Pancreas (tissue), 10 donors: ENCODE results near the gene DGUOK. TPM values are rescaled to one million over a fixed set of nuclear protein-coding genes. Genes with fewer than 3 reads are reported as not detected.
A peak's percentile ranks its signal among the peaks of the same experiment; 100 is the strongest.
"Not testable (repeated sequence)": the region's sequence is repeated elsewhere in the genome, so short reads cannot be mapped to it uniquely, and the experiment has no call there.

ENCODE experiments used
- ATAC-seq, 4 donors: fragments of 200-7000 bp; cut with Tn5 transposase; one replicate each; pipeline versions ENCODE4 v1.8.0 to v1.9.1; 2020; ENCODE audit warnings: mild to moderate bottlenecking in 4 of 4, moderate library complexity in 4 of 4
- DNase-seq, 6 donors: peaks; one replicate each; pipeline ENCODE4 v3.0.0-alpha.2; 2020
- FAIRE-seq: peaks from 2 replicates; lab custom pipeline; 2012; peaks lifted over from hg19 to GRCh38; lab: Jason Lieb, UNC
- H3K27ac ChIP-seq, 4 donors: fragments of 200-600 bp; sonication (generic); 1 replicate in 3 of 4; 2 replicates in 1 of 4; pipeline versions ENCODE4 v1.5.0 to v1.8.0; 2020
- H3K27me3 ChIP-seq, 4 donors: fragments of 200-600 bp; one replicate each; pipeline ENCODE4 v1.8.0; 2021
- H3K36me3 ChIP-seq, 3 donors: fragments of 200-600 bp; sonication (generic) in 1 of 3; one replicate each; pipeline versions ENCODE4 v1.5.0 to v1.8.0; 2020 to 2021
- H3K4me1 ChIP-seq, 3 donors: fragments of 200-600 bp; one replicate each; pipeline ENCODE4 v1.8.0; 2021
- H3K4me3 ChIP-seq, 4 donors: fragments of 200-600 bp; sonication (generic) in 2 of 4; one replicate each; pipeline versions ENCODE4 v1.5.0 to v1.8.0; 2020 to 2021
- H3K9me3 ChIP-seq, 4 donors: fragments of 200-600 bp; one replicate each; pipeline ENCODE4 v1.8.0; 2021
- CTCF ChIP-seq, 4 donors: fragments of 200-600 bp; sonication (generic) in 3 of 4; IDR thresholded peaks; one replicate each; pipeline versions ENCODE4 v1.5.0 to v1.8.0; 2021; ENCODE audit warnings: antibody characterized with exemption in 4 of 4
- WGBS, 2 donors: extraction: QIAGEN DNeasy Blood & Tissue Kit; methylation state at CpG; one replicate each; pipeline ENCODE4 v1.1.7; 2013; 5-methylcytosine and 5-hydroxymethylcytosine counted together
- intact Hi-C, 3 donors: fragments of 100-400 bp; cut with DNase I; formaldehyde crosslinking; loops; one replicate each; pipeline versions ENCODE4 v1.11.1 to v1.14.2; 2022
- polyA plus RNA-seq, 2 donors: library from polyadenylated mRNA; stranded (reverse); fragments of 200-250 nt; gene quantifications; one replicate each; pipeline ENCODE4 v1.2.3, GENCODE V29; 2013
- total RNA-seq, 6 donors: library from RNA; stranded (reverse); fragmentation: NEBNext Ultra II Directional in 4 of 6; extraction: Animal tissue kit (Norgen Biotek cat#: 25700) in 4 of 6; gene quantifications; one replicate each; pipeline versions ENCODE4 v1.2.1 to v1.2.4, GENCODE V29; 2021 to 2023
- donor health status: healthy with polysubstance abuse.
- donor health status: DM: no; HTN: no; CAD: no; lungs with moderate emphysema.
- donor health status: DM: no; HTN: no; CAD: no.
- donor health status: control.
- donor health status: control.
- donor health status: Bipolar disorder and iron deficiency.
- donor health status: DM: yes; HTN: yes; CAD: no.
- donor health status: DM: no; HTN: no; CAD: no.
- donor health status: DM: no; HTN: no; CAD: no.
- donor health status: DM: yes; HTN: yes; CAD: no.

The DGUOK gene
- total RNA-seq (10 to 100 TPM; 13.1 to 19.3 (median 15.2) TPM), polyA plus RNA-seq (10 to 100 TPM; 30.6 to 47.0 TPM)

- DNase-seq (peak; percentile 89 to 98 (median 96)), FAIRE-seq (peak; percentile 97), ATAC-seq (peak; percentile 100)
- TF ChIP-seq CTCF (IDR thresholded peaks at IDR 0.05) = no peak
- intact Hi-C loops = no loop called here
- H3K4me3 ChIP-seq = peak within 1 kb of the TSS; percentile 32 to 88 (median 78)
- H3K36me3 ChIP-seq = no peaks in the 10 kb centered on the region
- peaks cover 17 to 24% (median 18%) of the 10 kb centered on the region in 3 donors for H3K4me1 ChIP-seq
- H3K27me3 ChIP-seq = no peaks in the 10 kb centered on the region
- WGBS, 2 donors = 0 to 3% methylated on average over 50 of the region's 50 CpGs
- no peaks in the 10 kb centered on the region for H3K9me3 ChIP-seq
- peak within 1 kb of the TSS; percentile 87 to 98 (median 96) for H3K27ac ChIP-seq
Measured at GRCh38 chr2:73926493-73927327, at the start of gene DGUOK. Gene DGUOK, plus strand, starts transcription at chr2:73926880. Its CDS starts 31 bp downstream, at chr2:73926911.

GRCh38 chr2:73877071-73877802, 49.4 kb upstream of the DGUOK start:
- ATAC-seq (peak in 2 of 4 donors; percentile 30 to 57), FAIRE-seq (no peak), DNase-seq (no peak)
- H3K27me3 ChIP-seq = no peaks in the 10 kb centered on the region
- no peak overlapping the region for H3K4me3 ChIP-seq
- 35 to 54% methylated on average over 9 of the region's 9 CpGs for WGBS, 2 donors
- no peak for TF ChIP-seq CTCF (IDR thresholded peaks at IDR 0.05)
- intact Hi-C loops = no loop called here
- no peaks in the 10 kb centered on the region for H3K4me1 ChIP-seq
- H3K36me3 ChIP-seq = no peaks in the 10 kb centered on the region
- H3K9me3 ChIP-seq = no peaks in the 10 kb centered on the region
- H3K27ac ChIP-seq = no peak overlapping the region

DNA sequence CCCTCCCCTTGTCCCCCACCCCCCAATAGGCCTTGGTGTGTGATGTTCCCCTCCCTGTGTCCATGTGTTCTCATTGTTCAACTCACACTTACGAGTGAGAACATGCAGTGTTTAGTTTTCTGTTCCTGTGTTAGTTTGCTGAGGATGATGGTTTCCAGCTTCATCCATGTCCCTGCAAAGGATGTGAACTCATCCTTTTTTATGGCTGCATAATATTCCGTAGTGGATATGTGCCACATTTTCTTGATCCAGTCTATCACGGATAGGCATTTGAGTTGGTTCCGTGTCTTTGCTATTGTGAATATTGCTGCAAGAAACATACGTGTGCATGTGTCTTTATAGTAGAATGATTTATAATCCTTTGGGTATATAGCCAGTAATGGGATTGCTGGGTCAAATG, 48.7 kb upstream of the DGUOK start:
- H3K4me3 ChIP-seq, H3K9me3 ChIP-seq, DNase-seq, H3K27me3 ChIP-seq, FAIRE-seq, intact Hi-C loops, H3K27ac ChIP-seq, H3K4me1 ChIP-seq, H3K36me3 ChIP-seq, ATAC-seq: not testable (repeated sequence)
- WGBS, 2 donors = 80 to 85% methylated on average over 5 of the region's 5 CpGs

DNA sequence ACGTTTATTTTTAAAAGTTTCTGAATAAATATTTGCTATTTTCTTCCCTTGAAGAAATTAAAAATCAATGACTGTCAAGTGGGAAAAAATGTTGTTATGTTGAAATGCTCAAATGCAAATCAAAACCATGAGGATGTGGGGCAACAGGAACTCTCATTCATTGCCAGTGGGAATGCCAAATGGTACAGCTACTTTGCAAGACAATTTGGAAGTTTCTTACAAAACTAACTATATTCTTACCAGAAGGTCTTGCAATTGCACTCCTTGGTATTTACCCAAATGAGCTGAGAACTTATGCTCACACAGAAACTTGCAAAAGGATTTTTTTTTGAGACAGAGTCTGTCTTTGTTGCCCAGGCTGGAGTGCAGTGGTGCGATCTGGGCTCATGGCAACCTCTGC, 41.3 kb upstream of the DGUOK start:
- Histone ChIP-seq H3K36me3 (no peaks in the 10 kb centered on the region), H3K27ac (no peak overlapping the region), H3K4me3 (no peak overlapping the region), H3K4me1 (no peaks in the 10 kb centered on the region), H3K9me3 (no peaks in the 10 kb centered on the region), H3K27me3 (peaks cover 0 to 8% (median 0%) of the 10 kb centered on the region in 4 donors)
- intact Hi-C loops = no loop called here
- no peak for FAIRE-seq
- no peak for TF ChIP-seq CTCF (IDR thresholded peaks at IDR 0.05)
- DNase-seq = no peak
- no peak for ATAC-seq
- 44 to 45% methylated on average over 2 of the region's 2 CpGs for WGBS, 2 donors

GRCh38 chr2:73886357-73886756, 40.3 kb upstream of the DGUOK start:
- Histone ChIP-seq H3K4me3 (no peak overlapping the region), H3K36me3 (no peaks in the 10 kb centered on the region), H3K27ac (no peak overlapping the region), H3K4me1 (no peaks in the 10 kb centered on the region), H3K9me3 (no peaks in the 10 kb centered on the region), H3K27me3 (peaks cover 0 to 8% (median 0%) of the 10 kb centered on the region in 4 donors)
- intact Hi-C loops = no loop called here
- no peak for DNase-seq
- no peak for ATAC-seq
- TF ChIP-seq CTCF (IDR thresholded peaks at IDR 0.05) = no peak
- FAIRE-seq = no peak
- 61 to 85% methylated on average over 4 of the region's 4 CpGs for WGBS, 2 donors

DNA sequence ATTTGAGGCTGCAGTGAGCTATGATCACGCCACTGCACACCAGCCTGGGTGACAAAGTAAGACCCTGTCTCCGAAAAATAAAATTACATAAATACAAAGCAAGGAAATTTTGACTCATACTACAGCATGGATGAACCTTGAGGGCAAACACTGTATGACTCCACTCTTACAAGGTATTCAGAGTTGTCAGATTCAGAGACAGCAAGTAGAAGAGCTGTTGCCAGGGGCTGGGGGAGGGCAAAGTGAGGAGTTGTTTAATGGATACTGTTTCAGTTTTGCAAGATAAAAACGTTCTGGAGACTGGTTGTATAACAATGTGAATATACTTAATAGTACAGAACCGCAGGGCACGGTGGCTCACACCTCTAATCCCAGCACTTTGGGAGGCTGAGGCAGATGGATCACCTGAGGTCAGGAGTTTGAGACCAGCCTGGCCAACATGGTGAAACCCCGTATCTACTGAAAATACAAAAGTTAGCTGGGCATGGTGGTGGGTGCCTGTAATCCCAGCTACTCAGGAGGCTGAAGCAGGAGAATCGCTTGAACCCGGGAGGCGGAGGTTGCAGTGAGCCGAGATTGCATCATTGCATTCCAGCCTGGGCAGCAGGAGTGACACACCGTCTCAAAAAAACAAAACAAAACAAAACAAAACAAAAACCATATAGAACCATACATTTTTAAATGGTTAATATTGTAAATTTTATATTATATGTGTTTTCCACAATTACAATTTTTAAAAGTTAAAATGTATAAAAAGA, 38.9 kb upstream of the DGUOK start:
- DNase-seq, H3K36me3 ChIP-seq, H3K4me3 ChIP-seq, ATAC-seq, H3K27ac ChIP-seq, FAIRE-seq, intact Hi-C loops, H3K4me1 ChIP-seq, H3K27me3 ChIP-seq, H3K9me3 ChIP-seq: not testable (repeated sequence)
- WGBS, 2 donors = 68 to 77% methylated on average over 11 of the region's 11 CpGs
